ENCODE results near the gene SLC10A7.

Gene SLC10A7

DNA sequence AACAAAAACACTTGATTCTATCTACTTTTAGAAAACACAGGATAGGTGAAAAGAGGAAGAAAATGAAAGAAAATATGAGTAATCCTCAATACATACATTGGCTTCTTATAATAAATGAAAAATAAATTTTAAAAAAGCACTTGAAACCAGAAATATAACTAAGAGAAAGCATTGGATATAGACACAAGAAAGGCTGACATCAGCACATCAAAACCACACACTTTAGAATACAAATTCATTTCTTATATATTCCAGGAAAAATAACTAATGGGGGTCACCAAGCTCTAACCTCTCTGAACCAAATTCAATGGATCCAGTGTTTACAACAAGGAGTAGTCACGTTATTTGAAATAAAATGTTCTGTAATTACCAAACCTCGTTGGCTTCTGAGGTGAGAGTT lies 173.9 kb downstream of the SLC10A7 start:
- H3K4me1 ChIP-seq (ENCODE audit: insufficient read depth, low read length, severe bottlenecking), result peaks cover 28% of the 10 kb centered on the region
- H3F3A ChIP-seq (ENCODE audit: insufficient read depth, low read length), result 0 out of 2 replicates have a peak, but pooled peaks cover 4% of the 10 kb centered on the region
- no peaks in the 10 kb centered on the region for H4K20me1 ChIP-seq (ENCODE audit: insufficient read depth, low read length)
- H3K27ac ChIP-seq (ENCODE audit: low read depth, low read length, poor library complexity, severe bottlenecking), result no peak overlapping the region
- no peaks in the 10 kb centered on the region for H3K9me3 ChIP-seq (ENCODE audit: low read length)
- no peak overlapping the region for H3K4me3 ChIP-seq (ENCODE audit: low read depth, low read length, poor library complexity, severe bottlenecking)
- no peak overlapping the region for H2AFZ ChIP-seq (ENCODE audit: low read length)
- H3K36me3 ChIP-seq (ENCODE audit: insufficient read depth, low read length), result no peaks in the 10 kb centered on the region
- H3K9ac ChIP-seq (ENCODE audit: low read length), result no peak overlapping the region
- no peak overlapping the region for H3K4me2 ChIP-seq (ENCODE audit: low read length)
- no peaks in the 10 kb centered on the region for H3K79me2 ChIP-seq (ENCODE audit: insufficient read depth, low read length)
- no peak for TF ChIP-seq EZH2 (IDR thresholded peaks at IDR 0.05; ENCODE audit: borderline replicate concordance, low read length)
- H3K9me2 ChIP-seq (ENCODE audit: low read depth, low read length), result no peaks in the 10 kb centered on the region
- H3K27me3 ChIP-seq (ENCODE audit: insufficient read depth, low read length), result no peaks in the 10 kb centered on the region

DNA sequence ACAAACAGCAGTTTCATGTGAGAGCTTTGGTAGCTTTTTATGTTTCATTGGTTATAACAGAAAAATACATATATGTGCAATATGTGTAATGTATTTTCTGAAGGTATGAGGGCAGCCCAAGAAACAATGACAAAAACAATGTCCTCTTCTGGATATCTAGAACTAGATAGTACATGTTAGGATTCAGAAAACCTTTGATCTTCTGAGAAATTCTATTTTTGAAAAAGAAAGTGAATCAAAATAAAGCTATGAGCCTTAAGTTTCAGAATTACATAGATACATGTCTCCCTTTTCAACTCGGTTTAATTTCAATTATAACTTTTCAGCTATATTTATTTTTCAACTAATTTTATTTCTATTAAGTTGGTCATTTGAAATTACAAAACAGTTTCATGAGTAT lies 175.5 kb downstream of the SLC10A7 start:
- no peaks in the 10 kb centered on the region; the same call in 1 of the 2 replicates for H4K20me1 ChIP-seq (ENCODE audit: insufficient read depth, low read length)
- no peak overlapping the region for H3K27ac ChIP-seq (ENCODE audit: low read depth, low read length, poor library complexity, severe bottlenecking)
- H3K4me3 ChIP-seq (ENCODE audit: low read depth, low read length, poor library complexity, severe bottlenecking), result no peak overlapping the region
- no peak overlapping the region for H2AFZ ChIP-seq (ENCODE audit: low read length)
- peaks cover 29% of the 10 kb centered on the region for H3K4me1 ChIP-seq (ENCODE audit: insufficient read depth, low read length, severe bottlenecking)
- no peaks in the 10 kb centered on the region for H3K79me2 ChIP-seq (ENCODE audit: insufficient read depth, low read length)
- no peaks in the 10 kb centered on the region for H3K9me2 ChIP-seq (ENCODE audit: low read depth, low read length)
- H3K9ac ChIP-seq (ENCODE audit: low read length), result no peak overlapping the region
- H3K27me3 ChIP-seq (ENCODE audit: insufficient read depth, low read length), result no peaks in the 10 kb centered on the region
- H3K4me2 ChIP-seq (ENCODE audit: low read length), result no peak overlapping the region
- 0 out of 2 replicates have a peak, but pooled peaks cover 4% of the 10 kb centered on the region for H3F3A ChIP-seq (ENCODE audit: insufficient read depth, low read length)
- no peaks in the 10 kb centered on the region for H3K9me3 ChIP-seq (ENCODE audit: low read length)
- H3K36me3 ChIP-seq (ENCODE audit: insufficient read depth, low read length), result no peaks in the 10 kb centered on the region
- TF ChIP-seq EZH2 (IDR thresholded peaks at IDR 0.05; ENCODE audit: borderline replicate concordance, low read length), result no peak
- TF ChIP-seq, protein P1, sequence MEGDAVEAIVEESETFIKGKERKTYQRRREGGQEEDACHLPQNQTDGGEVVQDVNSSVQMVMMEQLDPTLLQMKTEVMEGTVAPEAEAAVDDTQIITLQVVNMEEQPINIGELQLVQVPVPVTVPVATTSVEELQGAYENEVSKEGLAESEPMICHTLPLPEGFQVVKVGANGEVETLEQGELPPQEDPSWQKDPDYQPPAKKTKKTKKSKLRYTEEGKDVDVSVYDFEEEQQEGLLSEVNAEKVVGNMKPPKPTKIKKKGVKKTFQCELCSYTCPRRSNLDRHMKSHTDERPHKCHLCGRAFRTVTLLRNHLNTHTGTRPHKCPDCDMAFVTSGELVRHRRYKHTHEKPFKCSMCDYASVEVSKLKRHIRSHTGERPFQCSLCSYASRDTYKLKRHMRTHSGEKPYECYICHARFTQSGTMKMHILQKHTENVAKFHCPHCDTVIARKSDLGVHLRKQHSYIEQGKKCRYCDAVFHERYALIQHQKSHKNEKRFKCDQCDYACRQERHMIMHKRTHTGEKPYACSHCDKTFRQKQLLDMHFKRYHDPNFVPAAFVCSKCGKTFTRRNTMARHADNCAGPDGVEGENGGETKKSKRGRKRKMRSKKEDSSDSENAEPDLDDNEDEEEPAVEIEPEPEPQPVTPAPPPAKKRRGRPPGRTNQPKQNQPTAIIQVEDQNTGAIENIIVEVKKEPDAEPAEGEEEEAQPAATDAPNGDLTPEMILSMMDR (IDR thresholded peaks at IDR 0.05; ENCODE audit: low read length), result no peak

DNA sequence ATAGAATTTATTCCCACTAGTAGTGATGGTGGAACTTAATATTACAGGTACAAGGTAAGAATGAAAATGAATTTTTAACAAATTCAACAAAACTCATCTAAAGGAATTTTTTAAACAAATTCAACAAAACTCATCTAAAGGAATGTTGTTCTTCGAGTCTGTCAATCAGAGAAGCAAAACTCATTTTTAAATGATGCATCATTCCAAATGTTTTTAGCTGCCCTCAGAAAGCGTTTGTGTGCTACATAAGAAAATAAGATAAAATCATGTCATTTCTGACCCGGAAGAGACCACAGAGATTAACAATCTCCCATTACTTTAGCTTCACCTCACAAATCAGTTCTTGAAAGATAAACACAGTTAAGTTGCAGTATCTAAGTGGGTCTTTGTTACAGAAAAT lies 178.0 kb downstream of the SLC10A7 start:
- H3K9me2 ChIP-seq (ENCODE audit: low read depth, low read length), result no peaks in the 10 kb centered on the region
- no peak overlapping the region for H3K9ac ChIP-seq (ENCODE audit: low read length)
- H3K4me1 ChIP-seq (ENCODE audit: insufficient read depth, low read length, severe bottlenecking), result peaks cover 21% of the 10 kb centered on the region
- H3F3A ChIP-seq (ENCODE audit: insufficient read depth, low read length), result 0 out of 2 replicates have a peak, but pooled peaks cover 4% of the 10 kb centered on the region
- H3K27me3 ChIP-seq (ENCODE audit: insufficient read depth, low read length), result no peaks in the 10 kb centered on the region
- H3K36me3 ChIP-seq (ENCODE audit: insufficient read depth, low read length), result no peaks in the 10 kb centered on the region
- H2AFZ ChIP-seq (ENCODE audit: low read length), result no peak overlapping the region
- TF ChIP-seq EZH2 (IDR thresholded peaks at IDR 0.05; ENCODE audit: borderline replicate concordance, low read length), result no peak
- TF ChIP-seq, protein P1 (IDR thresholded peaks at IDR 0.05; ENCODE audit: low read length), result no peak
- no peak overlapping the region for H3K27ac ChIP-seq (ENCODE audit: low read depth, low read length, poor library complexity, severe bottlenecking)
- H3K4me2 ChIP-seq (ENCODE audit: low read length), result no peak overlapping the region
- H3K79me2 ChIP-seq (ENCODE audit: insufficient read depth, low read length), result no peaks in the 10 kb centered on the region
- H4K20me1 ChIP-seq (ENCODE audit: insufficient read depth, low read length), result no peaks in the 10 kb centered on the region; the same call in 1 of the 2 replicates
- no peak overlapping the region for H3K4me3 ChIP-seq (ENCODE audit: low read depth, low read length, poor library complexity, severe bottlenecking)
- H3K9me3 ChIP-seq (ENCODE audit: low read length), result no peaks in the 10 kb centered on the region

DNA sequence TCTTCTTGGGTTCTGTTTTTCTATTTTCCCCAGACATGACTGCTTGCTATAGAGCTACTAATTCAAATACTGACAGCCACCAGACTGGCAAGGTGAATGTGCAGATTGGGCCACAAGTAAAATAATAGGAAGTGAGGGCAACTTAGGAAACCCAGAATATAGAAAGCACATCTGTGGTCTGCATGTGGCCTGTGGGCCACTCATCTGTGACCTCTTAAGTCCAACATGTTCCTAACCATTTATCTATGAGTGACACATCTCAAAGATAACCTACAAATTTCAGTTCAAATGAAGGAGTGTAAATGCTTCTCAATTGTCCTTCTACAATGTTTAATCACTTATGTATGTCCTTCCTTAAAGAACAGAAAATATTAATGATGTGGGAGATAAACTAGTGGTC lies 178.5 kb downstream of the SLC10A7 start:
- Histone ChIP-seq H3K9ac (ENCODE audit: low read length) (no peak overlapping the region), H3K4me3 (ENCODE audit: low read depth, low read length, poor library complexity, severe bottlenecking) (no peak overlapping the region), H3K27me3 (ENCODE audit: insufficient read depth, low read length) (no peaks in the 10 kb centered on the region), H4K20me1 (ENCODE audit: insufficient read depth, low read length) (no peaks in the 10 kb centered on the region; the same call in 1 of the 2 replicates), H2AFZ (ENCODE audit: low read length) (no peak overlapping the region), H3F3A (ENCODE audit: insufficient read depth, low read length) (0 out of 2 replicates have a peak, but pooled peaks cover 4% of the 10 kb centered on the region), H3K9me3 (ENCODE audit: low read length) (no peaks in the 10 kb centered on the region), H3K79me2 (ENCODE audit: insufficient read depth, low read length) (no peaks in the 10 kb centered on the region), H3K36me3 (ENCODE audit: insufficient read depth, low read length) (no peaks in the 10 kb centered on the region), H3K4me1 (ENCODE audit: insufficient read depth, low read length, severe bottlenecking) (peaks cover 15% of the 10 kb centered on the region), H3K27ac (ENCODE audit: low read depth, low read length, poor library complexity, severe bottlenecking) (no peak overlapping the region), H3K4me2 (ENCODE audit: low read length) (no peak overlapping the region), H3K9me2 (ENCODE audit: low read depth, low read length) (no peaks in the 10 kb centered on the region)
- TF ChIP-seq, protein P1 (IDR thresholded peaks at IDR 0.05; ENCODE audit: low read length), result no peak
- no peak for TF ChIP-seq EZH2 (IDR thresholded peaks at IDR 0.05; ENCODE audit: borderline replicate concordance, low read length)

All from OCI-LY1 (cell line).